ENCODE data around the gene PACSIN3. TPM values are rescaled to one million over a fixed set of nuclear protein-coding genes. Genes with fewer than 3 reads are reported as not detected.
"Not testable (repeated sequence)": the region's sequence is repeated elsewhere in the genome, so short reads cannot be mapped to it uniquely, and the experiment has no call there.

The PACSIN3 gene
- total RNA-seq, 1 donor from 2014 or later = 69.4 TPM

- DNase-seq (ENCODE audit: low spot score) = no peak
- Mint-ChIP-seq H3K27me3 (ENCODE audit: low read depth) (no peaks in the 10 kb centered on the region), H3K27ac (ENCODE audit: unreplicated experiment) (no peak overlapping the region), H3K9me3 (ENCODE audit: low read depth) (no peaks in the 10 kb centered on the region), H3K4me3 (ENCODE audit: unreplicated experiment) (no peak overlapping the region), H3K4me1 (ENCODE audit: low read depth) (peaks cover 14% of the 10 kb centered on the region), H3K36me3 (ENCODE audit: low read depth) (no peaks in the 10 kb centered on the region)
- TF ChIP-seq CTCF (IDR thresholded peaks at IDR 0.05) = no peak
Observed at GRCh38 chr11:47207459-47207858, 21.2 kb upstream of the PACSIN3 start.

GRCh38 chr11:47206577-47206976, 20.3 kb upstream of the PACSIN3 start:
- DNase-seq (ENCODE audit: low spot score); H3K27ac Mint-ChIP-seq (ENCODE audit: unreplicated experiment); H3K36me3 Mint-ChIP-seq (ENCODE audit: low read depth); H3K27me3 Mint-ChIP-seq (ENCODE audit: low read depth); H3K9me3 Mint-ChIP-seq (ENCODE audit: low read depth); H3K4me3 Mint-ChIP-seq (ENCODE audit: unreplicated experiment): not testable (repeated sequence)
- H3K4me1 Mint-ChIP-seq (ENCODE audit: low read depth) = peaks cover 14% of the 10 kb centered on the region

- H3K4me1 Mint-ChIP-seq (ENCODE audit: low read depth) = peaks cover 14% of the 10 kb centered on the region
- no peak for DNase-seq (ENCODE audit: low spot score)
- H3K27me3 Mint-ChIP-seq (ENCODE audit: low read depth) = no peaks in the 10 kb centered on the region
- no peaks in the 10 kb centered on the region for H3K9me3 Mint-ChIP-seq (ENCODE audit: low read depth)
- TF ChIP-seq CTCF (IDR thresholded peaks at IDR 0.05) = no peak
- peak overlapping the region; percentile 46 for H3K4me3 Mint-ChIP-seq (ENCODE audit: unreplicated experiment)
- H3K36me3 Mint-ChIP-seq (ENCODE audit: low read depth) = no peaks in the 10 kb centered on the region
- peak overlapping the region; percentile 88 for H3K27ac Mint-ChIP-seq (ENCODE audit: unreplicated experiment)
Observed at GRCh38 chr11:47204637-47204989, 18.4 kb upstream of the PACSIN3 start.

GRCh38 chr11:47202576-47202975, 16.3 kb upstream of the PACSIN3 start:
- no peak overlapping the region for H3K27ac Mint-ChIP-seq (ENCODE audit: unreplicated experiment)
- DNase-seq (ENCODE audit: low spot score) = no peak

GRCh38 chr11:47201015-47201414, 14.8 kb upstream of the PACSIN3 start:
- H3K36me3 Mint-ChIP-seq (ENCODE audit: low read depth) = no peaks in the 10 kb centered on the region
- DNase-seq (ENCODE audit: low spot score) = no peak
- H3K27me3 Mint-ChIP-seq (ENCODE audit: low read depth) = no peaks in the 10 kb centered on the region
- no peak overlapping the region for H3K27ac Mint-ChIP-seq (ENCODE audit: unreplicated experiment)
- H3K9me3 Mint-ChIP-seq (ENCODE audit: low read depth) = no peaks in the 10 kb centered on the region
- TF ChIP-seq CTCF (IDR thresholded peaks at IDR 0.05) = no peak
- H3K4me3 Mint-ChIP-seq (ENCODE audit: unreplicated experiment) = no peak overlapping the region
- H3K4me1 Mint-ChIP-seq (ENCODE audit: low read depth) = peaks cover 14% of the 10 kb centered on the region

More at GRCh38 chr11:47202576-47202975, 16.3 kb upstream of the PACSIN3 start:
- Mint-ChIP-seq H3K27me3 (ENCODE audit: low read depth) (no peaks in the 10 kb centered on the region), H3K36me3 (ENCODE audit: low read depth) (no peaks in the 10 kb centered on the region), H3K9me3 (ENCODE audit: low read depth) (no peaks in the 10 kb centered on the region), H3K4me3 (ENCODE audit: unreplicated experiment) (no peak overlapping the region), H3K4me1 (ENCODE audit: low read depth) (peaks cover 14% of the 10 kb centered on the region)
- TF ChIP-seq CTCF (IDR thresholded peaks at IDR 0.05) = no peak

GRCh38 chr11:47198161-47198560, 11.9 kb upstream of the PACSIN3 start:
- DNase-seq (ENCODE audit: low spot score); H3K4me3 Mint-ChIP-seq (ENCODE audit: unreplicated experiment); H3K36me3 Mint-ChIP-seq (ENCODE audit: low read depth); H3K27me3 Mint-ChIP-seq (ENCODE audit: low read depth); H3K9me3 Mint-ChIP-seq (ENCODE audit: low read depth): not testable (repeated sequence)
- peak overlapping the region; percentile 55 for H3K27ac Mint-ChIP-seq (ENCODE audit: unreplicated experiment)
- peaks cover 19% of the 10 kb centered on the region for H3K4me1 Mint-ChIP-seq (ENCODE audit: low read depth)
